HG03565 (cell line): ENCODE data around the gene HARBI1.
"Not testable (repeated sequence)": the region's sequence is repeated elsewhere in the genome, so short reads cannot be mapped to it uniquely, and the experiment has no call there.

Experiments
- ATAC-seq: cut with Tn5 transposase; IDR thresholded peaks from one replicate; pipeline ENCODE4 v1.9.1; 2021; ENCODE audit warnings: mild to moderate bottlenecking, moderate library complexity; ENCODE audit not compliant: unreplicated experiment

HARBI1 gene

GRCh38 chr11:46599340-46600193, 17.5 kb downstream of the HARBI1 start:
- no peak for ATAC-seq

- ATAC-seq, result no peak
These were observed 19.3 kb downstream of the HARBI1 start for GRCh38 chr11:46597609-46598219.

GRCh38 chr11:46597155-46597554, 19.9 kb downstream of the HARBI1 start:
- no peak for ATAC-seq

DNA sequence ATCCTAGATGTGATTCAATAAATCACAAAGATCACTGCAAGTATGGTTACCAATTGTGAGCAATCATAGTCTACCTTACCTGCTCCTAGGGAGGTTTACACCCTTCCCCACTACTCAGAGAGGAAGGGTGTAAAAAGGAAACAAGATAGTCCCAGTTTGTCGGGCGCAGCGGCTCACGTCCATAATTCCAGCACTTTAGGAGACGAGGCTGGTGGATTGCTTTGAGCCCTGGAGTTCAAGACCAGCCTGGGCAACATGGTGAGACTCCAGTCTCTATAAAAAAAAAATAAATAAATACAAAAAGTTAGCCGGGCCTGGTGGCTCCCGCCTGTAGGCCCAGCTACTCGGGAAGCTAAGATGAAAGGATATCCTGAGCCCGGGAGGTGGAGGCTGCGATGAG, 22.2 kb downstream of the HARBI1 start:
- ATAC-seq, result no peak

DNA sequence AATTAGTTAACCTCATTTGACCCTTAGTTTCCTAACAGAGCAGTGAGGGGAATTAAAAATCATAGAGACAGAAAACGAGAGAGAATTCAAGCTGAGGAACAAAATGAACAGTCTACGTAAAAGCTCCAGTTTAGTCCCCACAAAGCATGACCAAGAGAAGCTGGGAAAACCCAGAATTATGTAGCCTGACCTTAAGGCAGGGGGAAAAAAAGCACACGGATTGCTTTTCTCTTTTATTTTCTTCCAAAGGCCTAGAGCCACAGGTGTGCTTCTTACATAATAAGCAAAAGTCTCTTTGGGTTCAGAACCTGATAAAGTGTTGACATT, 22.7 kb downstream of the HARBI1 start:
- ATAC-seq, result no peak

DNA sequence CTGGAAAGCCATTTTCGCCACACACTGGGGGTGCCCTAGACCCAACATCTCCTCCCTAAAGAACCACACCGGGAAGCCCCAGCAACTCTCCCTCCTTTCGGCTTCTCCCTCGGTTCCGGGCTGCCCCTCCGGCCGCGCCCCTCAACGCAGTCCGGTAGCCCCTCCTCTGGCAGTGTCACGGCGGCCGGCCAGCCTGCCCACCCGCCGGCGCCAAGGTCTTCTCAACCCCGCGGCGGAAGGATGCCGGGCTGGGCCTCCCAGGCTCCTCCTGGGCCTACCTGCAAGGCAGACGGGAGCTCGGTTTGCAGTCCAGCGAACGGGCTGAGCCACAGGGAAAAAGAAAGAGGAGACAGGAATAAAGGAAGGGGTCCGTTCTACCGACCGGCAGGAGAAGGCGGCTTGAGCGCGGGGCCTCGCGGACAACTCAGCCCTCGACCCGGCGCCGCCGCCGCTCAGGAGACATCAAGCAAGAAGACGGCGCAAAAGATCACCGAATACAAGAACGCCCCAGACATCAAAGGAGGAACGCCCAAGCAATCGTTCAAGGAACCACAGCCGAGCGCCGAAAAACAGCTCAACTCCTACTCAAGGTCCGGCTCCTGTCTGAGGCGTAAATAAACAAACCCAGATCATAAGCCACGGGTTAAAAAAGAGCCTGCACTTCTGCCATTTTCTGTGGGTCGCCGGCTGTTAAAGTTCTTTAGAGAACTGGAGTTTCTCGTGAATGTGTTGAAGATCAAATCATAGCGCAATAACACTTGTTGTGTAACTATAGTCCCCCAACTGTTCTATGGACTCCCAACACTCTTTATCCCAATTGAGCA, 23.3 kb downstream of the HARBI1 start, which contains the start of gene AMBRA1:
Gene AMBRA1, minus strand, starts transcription at position 474 of the 824 bp plus-strand sequence. CDS start 45,643 bp downstream, outside the sequence.
- peak; percentile 67 for ATAC-seq

DNA sequence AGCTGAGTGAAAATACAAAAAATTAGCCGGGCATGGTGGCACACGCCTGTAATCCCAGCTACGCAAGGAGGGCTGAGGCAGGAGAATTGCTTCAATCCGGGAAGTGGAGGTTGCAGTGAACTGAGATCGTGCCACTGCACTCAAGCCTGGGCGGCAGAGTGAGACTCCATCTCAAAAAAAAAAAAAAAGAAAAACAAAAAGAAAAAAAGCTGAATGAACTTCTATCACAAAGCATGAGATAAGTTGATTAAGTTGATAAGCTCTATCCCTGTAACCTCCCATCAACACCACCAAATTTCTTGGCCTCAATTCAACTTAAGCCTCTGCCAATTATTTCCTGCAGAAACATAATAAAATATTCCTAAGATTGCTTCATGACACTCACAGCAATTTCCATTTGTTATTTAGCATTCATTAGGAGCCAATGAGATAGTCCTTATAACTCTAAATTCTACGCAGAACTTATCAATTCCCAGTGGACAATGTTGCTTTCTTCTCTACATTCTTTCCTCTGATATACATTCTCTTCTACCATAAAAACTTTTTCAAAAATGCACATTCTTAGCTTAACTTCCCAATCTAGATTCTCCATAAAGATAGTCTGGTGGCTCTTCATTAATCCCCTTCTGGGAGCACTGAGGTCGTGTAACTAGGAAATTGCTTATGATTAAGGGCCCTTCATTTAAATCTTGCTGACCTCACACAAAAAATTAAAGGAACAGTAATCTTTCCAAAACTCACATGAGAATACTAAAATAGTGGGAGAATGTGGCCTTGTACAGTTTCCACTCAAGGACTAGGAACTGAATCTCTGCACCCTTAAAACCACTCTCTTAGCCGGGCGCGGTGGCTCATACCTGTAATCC, 26.1 kb downstream of the HARBI1 start:
- no peak for ATAC-seq

DNA sequence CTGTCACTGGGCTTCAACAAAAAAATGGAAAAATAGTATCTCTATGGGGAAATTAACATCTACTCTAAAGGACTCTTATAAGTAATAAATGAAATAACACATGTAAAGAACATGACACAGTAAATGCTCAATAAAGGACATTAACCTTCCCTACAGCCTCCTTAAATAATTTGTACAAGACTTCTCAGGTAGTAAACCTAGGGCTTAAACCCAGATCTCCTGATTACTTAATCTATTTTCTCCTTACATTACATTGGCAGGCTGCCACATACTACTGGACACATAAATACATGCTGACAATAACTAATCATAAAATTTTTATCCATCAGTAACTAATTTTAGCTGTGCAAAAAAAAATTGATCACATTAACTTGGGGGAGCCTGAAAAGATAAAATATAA, 28.1 kb downstream of the HARBI1 start:
- no peak for ATAC-seq

DNA sequence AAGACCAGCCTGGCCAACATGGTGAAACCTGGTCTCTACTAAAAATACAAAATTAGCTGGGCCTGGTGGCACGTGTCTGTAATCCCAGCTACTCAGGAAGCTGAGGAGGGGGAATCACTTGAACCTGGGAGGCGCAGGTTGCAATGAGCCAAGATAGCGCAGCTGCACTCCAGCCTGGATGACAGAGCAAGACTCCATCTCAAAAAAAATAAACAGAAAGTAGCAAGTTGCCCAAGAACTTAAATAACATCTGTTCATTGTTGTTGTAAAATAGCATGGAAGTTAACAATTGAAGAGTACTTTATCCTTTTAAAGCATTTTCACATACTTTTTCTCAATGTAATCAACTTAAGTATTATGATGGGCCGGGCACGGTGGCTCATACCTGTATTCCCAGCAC, 28.9 kb downstream of the HARBI1 start:
- no peak for ATAC-seq

GRCh38 chr11:46583513-46583912, 33.5 kb downstream of the HARBI1 start:
- not testable (repeated sequence) for ATAC-seq

GRCh38 chr11:46582588-46582987, 34.4 kb downstream of the HARBI1 start:
- ATAC-seq, result no peak

- ATAC-seq, result no peak
These were observed 40.0 kb downstream of the HARBI1 start for GRCh38 chr11:46577058-46577457.

GRCh38 chr11:46574656-46575055, 42.4 kb downstream of the HARBI1 start:
- no peak for ATAC-seq

DNA sequence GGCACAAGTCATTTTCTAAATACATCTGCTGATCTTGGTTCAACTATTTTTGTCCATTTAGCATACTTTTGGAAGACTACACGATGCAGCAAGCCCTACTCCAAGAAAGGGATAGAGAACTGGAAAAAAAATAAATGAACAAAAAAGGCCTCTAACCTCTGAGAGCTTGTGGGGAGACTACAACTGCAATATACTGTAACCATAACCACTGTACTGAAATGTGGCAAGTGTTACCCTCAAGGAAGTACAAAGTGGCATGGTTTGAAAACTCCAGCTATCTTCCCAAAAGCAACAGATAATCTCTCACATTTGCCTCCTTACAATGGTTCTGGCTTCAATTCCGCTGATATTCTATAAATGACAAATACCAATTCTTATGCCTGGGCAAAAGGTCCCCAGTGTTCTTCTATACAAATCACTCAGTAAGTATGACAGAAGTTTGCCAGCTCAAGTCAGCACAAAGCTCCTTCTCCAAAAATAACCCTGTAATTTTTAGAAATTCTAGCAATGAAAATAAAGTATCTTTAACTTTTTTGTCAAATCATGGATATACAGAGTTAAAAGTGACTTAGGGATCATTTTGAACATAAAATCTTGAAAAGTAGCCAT, 46.1 kb downstream of the HARBI1 start:
- no peak for ATAC-seq

- ATAC-seq, result no peak
These were observed 51.7 kb downstream of the HARBI1 start for GRCh38 chr11:46565232-46565840.

GRCh38 chr11:46564459-46564858, 52.6 kb downstream of the HARBI1 start:
- ATAC-seq, result no peak

DNA sequence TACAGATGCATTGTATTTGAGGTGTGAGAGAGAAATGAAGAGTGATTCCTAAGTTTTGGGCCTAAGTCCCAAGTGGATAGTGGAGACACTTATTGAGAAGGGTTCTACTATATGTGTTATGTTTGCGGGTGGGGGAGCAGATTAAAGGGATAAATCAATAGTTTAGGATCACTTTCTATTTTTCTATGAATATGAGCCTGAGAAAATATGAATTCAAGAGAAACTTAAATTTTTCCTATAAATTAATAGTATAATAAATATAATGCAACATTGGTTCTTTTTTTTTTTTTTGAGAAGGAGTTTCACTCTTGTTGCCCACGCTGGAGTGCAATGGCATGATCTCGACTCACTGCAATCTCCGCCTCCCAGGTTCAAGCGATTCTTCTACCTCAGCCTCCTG, 54.5 kb downstream of the HARBI1 start:
- no peak for ATAC-seq

DNA sequence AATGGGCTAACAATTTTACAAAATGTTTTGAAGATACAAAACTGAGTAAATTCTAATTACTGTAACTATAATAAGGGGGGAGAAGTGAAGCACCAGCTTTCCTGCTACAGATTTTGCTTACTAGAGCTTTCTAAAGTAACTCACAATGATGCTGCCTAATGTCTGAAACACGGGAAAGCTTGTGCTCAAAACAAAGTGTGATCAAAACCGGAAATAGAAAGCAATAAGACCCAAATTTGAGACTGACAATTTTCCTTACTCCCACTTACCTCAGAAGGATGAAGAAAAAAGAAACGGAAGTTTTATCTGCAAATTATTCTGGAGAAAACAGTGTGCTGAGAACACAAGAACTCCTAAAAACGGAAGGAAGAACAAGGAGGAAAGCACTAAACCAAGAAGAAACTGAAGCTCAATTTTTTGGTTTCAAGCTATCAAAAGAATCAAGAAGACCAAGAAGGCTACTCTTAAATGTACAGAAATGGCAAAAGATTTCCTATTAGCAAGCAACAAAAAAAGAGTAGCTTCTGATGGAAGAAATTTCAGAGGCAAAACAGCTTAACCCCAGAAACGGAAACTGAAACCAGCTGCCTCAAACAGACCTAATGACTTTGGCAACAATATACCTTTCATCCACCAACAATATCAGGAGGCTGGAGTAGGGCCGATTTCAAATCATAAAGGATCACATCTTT, 56.6 kb downstream of the HARBI1 start:
- no peak for ATAC-seq

DNA sequence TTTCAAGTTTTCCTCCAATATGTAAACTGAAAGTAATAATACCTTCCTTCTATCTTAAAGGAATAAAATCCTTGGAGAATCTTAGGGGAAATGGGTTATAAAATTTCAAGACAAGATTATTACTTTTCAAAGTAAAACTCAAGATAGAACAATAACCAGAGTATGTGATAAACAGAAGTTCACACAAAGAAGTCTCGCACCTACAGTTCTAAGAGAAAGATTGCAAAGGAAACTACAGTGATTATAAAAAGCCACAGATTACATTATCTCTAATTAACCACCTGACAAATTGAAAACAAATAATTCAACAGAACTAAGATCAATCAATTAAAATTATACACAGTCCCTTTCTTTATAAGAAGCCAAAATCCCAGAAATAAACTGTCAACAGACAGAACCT, 57.2 kb downstream of the HARBI1 start:
- no peak for ATAC-seq
